IMR-90 (cell line): ENCODE data around the gene YBX2. TPM values are rescaled to one million over a fixed set of nuclear protein-coding genes. Genes with fewer than 3 reads are reported as not detected.

Experiments
- ATAC-seq: fragments of 200-7000 bp; cut with Tn5 transposase; 2 replicates; pipeline ENCODE4 v1.9.1; 2020; ENCODE audit warnings: low read depth, mild to moderate bottlenecking, moderate library complexity
- BruUV-seq: library from RNA; stranded (reverse); fragments of 400-500 nt; replicated peaks from 2 replicates; lab custom pipeline; 2021; lab: Mats Ljungman, UMichigan
- CTCF ChIA-PET: fragments of 300-600 bp; formaldehyde crosslinking; extraction: SDS; loops from one replicate; lab custom pipeline; 2021; ENCODE audit warnings: antibody characterized with exemption; lab: Yijun Ruan, JAX
- POLR2A ChIA-PET: fragments of 300-600 bp; sonication (Branson Sonifier 250); formaldehyde crosslinking; loops from one replicate; lab custom pipeline; 2022; ENCODE audit warnings: antibody characterized with exemption; ENCODE audit not compliant: unreplicated experiment; lab: Charles Lee
- DNase-seq: peaks from one replicate; pipeline ENCODE4 v3.0.0; 2013
- H2AFZ ChIP-seq: replicated peaks from 2 replicates; pipeline ENCODE3; 2013; ENCODE audit warnings: low read length, mild to moderate bottlenecking; ENCODE audit not compliant: poor library complexity
- H2AK5ac ChIP-seq: 2 replicates; pipeline ENCODE4 v1.6.1; 2013; ENCODE audit warnings: low read depth, low read length, inconsistent platforms
- H2AK9ac ChIP-seq: replicated peaks from 2 replicates; pipeline ENCODE3; 2013; ENCODE audit warnings: mild to moderate bottlenecking, low read depth, low read length, moderate library complexity; ENCODE audit not compliant: poor library complexity
- H2BK120ac ChIP-seq: 2 replicates; pipeline ENCODE4 v1.6.1; 2013; ENCODE audit warnings: low read depth, low read length, inconsistent platforms
- H2BK15ac ChIP-seq: 3 replicates; pipeline ENCODE4 v1.6.1; 2013; ENCODE audit warnings: low read depth, low read length, inconsistent platforms
- H2BK20ac ChIP-seq: 2 replicates; pipeline ENCODE4 v1.6.1; 2013; ENCODE audit warnings: low read depth, mild to moderate bottlenecking, inconsistent platforms, low read length, moderate library complexity
- H2BK5ac ChIP-seq: 2 replicates; pipeline ENCODE4 v1.6.1; 2013; ENCODE audit warnings: mild to moderate bottlenecking, low read depth, low read length, inconsistent platforms; ENCODE audit not compliant: poor library complexity, severe bottlenecking
- H3K14ac ChIP-seq: replicated peaks from 2 replicates; pipeline ENCODE4 v1.6.1; 2013; ENCODE audit warnings: low read depth, low read length, inconsistent platforms
- H3K18ac ChIP-seq: 2 replicates; pipeline ENCODE4 v1.6.1; 2013; ENCODE audit warnings: low read depth, low read length, control low read depth
- H3K23ac ChIP-seq: 2 replicates; pipeline ENCODE4 v1.6.1; 2013; ENCODE audit warnings: low read depth, low read length, inconsistent platforms
- H3K27ac ChIP-seq: 2 replicates; pipeline ENCODE4 v1.5.1; 2013; ENCODE audit warnings: mild to moderate bottlenecking, control low read depth, low read length; ENCODE audit not compliant: insufficient read depth
- H3K27me3 ChIP-seq: 2 replicates; pipeline ENCODE4 v1.6.1; 2013; ENCODE audit warnings: low read length; ENCODE audit not compliant: control insufficient read depth, insufficient read depth
- H3K36me3 ChIP-seq: 2 replicates; pipeline ENCODE4 v1.6.1; 2013; ENCODE audit warnings: low read length, mixed read lengths; ENCODE audit not compliant: control insufficient read depth, insufficient read depth
- H3K4ac ChIP-seq: 2 replicates; pipeline ENCODE4 v1.6.1; 2013; ENCODE audit warnings: low read depth, low read length, inconsistent platforms
- H3K4me1 ChIP-seq: 2 replicates; pipeline ENCODE4 v1.6.1; 2013; ENCODE audit warnings: low read length, mixed read lengths; ENCODE audit not compliant: control insufficient read depth, insufficient read depth
- H3K4me2 ChIP-seq: 2 replicates; pipeline ENCODE4 v1.6.1; 2013; ENCODE audit warnings: low read depth, mild to moderate bottlenecking, control low read depth, low read length, moderate library complexity
- H3K4me3 ChIP-seq: 2 replicates; pipeline ENCODE4 v1.5.1; 2013; ENCODE audit warnings: low read depth, mild to moderate bottlenecking, control low read depth, low read length, moderate library complexity; ENCODE audit not compliant: insufficient read depth
- H3K56ac ChIP-seq: 2 replicates; pipeline ENCODE4 v1.6.1; 2013; ENCODE audit warnings: low read length, inconsistent platforms; ENCODE audit not compliant: insufficient read depth; ENCODE audit errors: extremely low read depth
- H3K79me1 ChIP-seq, 2 experiments: 2 replicates each; pipeline ENCODE4 v1.6.1; 2013; ENCODE audit warnings: low read length in 2 of 2, inconsistent platforms in 1 of 2, low read depth in 1 of 2
- H3K9ac ChIP-seq: 2 replicates; pipeline ENCODE4 v1.6.1; 2013; ENCODE audit warnings: low read depth, low read length, control low read depth
- H3K9me1 ChIP-seq: 2 replicates; pipeline ENCODE4 v1.6.1; 2013; ENCODE audit warnings: low read length, inconsistent platforms; ENCODE audit not compliant: insufficient read depth
- H3K9me3 ChIP-seq: 2 replicates; pipeline ENCODE4 v1.6.1; 2013; ENCODE audit warnings: low read length; ENCODE audit not compliant: control insufficient read depth, insufficient read depth
- H4K20me1 ChIP-seq: 2 replicates; pipeline ENCODE4 v1.6.1; 2013; ENCODE audit warnings: low read length, inconsistent platforms; ENCODE audit not compliant: insufficient read depth
- H4K5ac ChIP-seq: 2 replicates; pipeline ENCODE4 v1.6.1; 2013; ENCODE audit warnings: mild to moderate bottlenecking, low read depth, low read length, control low read depth
- H4K8ac ChIP-seq, 2 experiments: 2 replicates each; pipeline ENCODE4 v1.6.1; 2013; ENCODE audit warnings: low read depth in 2 of 2, low read length in 2 of 2, control low read depth in 1 of 2, inconsistent platforms in 1 of 2
- H4K91ac ChIP-seq: 2 replicates; pipeline ENCODE4 v1.6.1; 2013; ENCODE audit warnings: low read depth, low read length, inconsistent platforms; ENCODE audit not compliant: insufficient read depth
- BHLHE40 ChIP-seq: fragments of 150-350 bp; IDR thresholded peaks from 2 replicates; pipeline ENCODE4 v1.6.1; 2016; ENCODE audit warnings: mild to moderate bottlenecking, low read depth, low read length
- CEBPB ChIP-seq: IDR thresholded peaks from 2 replicates; pipeline ENCODE4 v1.6.1; 2012; ENCODE audit warnings: low read depth, low read length, improper control_type of control experiment
- CHD1 ChIP-seq: IDR thresholded peaks from 2 replicates; pipeline ENCODE4 v1.6.1; 2012; ENCODE audit warnings: low read depth, low read length, improper control_type of control experiment
- FOS ChIP-seq: fragments of 150-350 bp; IDR thresholded peaks from 2 replicates; pipeline ENCODE4 v1.6.1; 2016; ENCODE audit warnings: low read depth, low read length
- MAFK ChIP-seq: IDR thresholded peaks from 2 replicates; pipeline ENCODE4 v1.6.1; 2012; ENCODE audit warnings: low read depth, low read length, improper control_type of control experiment
- MAZ ChIP-seq: IDR thresholded peaks from 2 replicates; pipeline ENCODE4 v1.6.1; 2012; ENCODE audit warnings: low read depth, mild to moderate bottlenecking, low read length, improper control_type of control experiment, moderate library complexity, borderline replicate concordance
- MXI1 ChIP-seq: IDR thresholded peaks from 2 replicates; pipeline ENCODE4 v1.6.1; 2012; ENCODE audit warnings: low read depth, mild to moderate bottlenecking, low read length, moderate library complexity, borderline replicate concordance
- NFE2L2 ChIP-seq: fragments of 150-350 bp; IDR thresholded peaks from 2 replicates; pipeline ENCODE4 v1.6.1; 2016; ENCODE audit warnings: low read depth, mild to moderate bottlenecking, low read length
- POLR2A ChIP-seq: IDR thresholded peaks from 2 replicates; pipeline ENCODE4 v1.6.1; 2012; ENCODE audit warnings: mild to moderate bottlenecking, low read depth, low read length
- RAD21 ChIP-seq: IDR thresholded peaks from 2 replicates; pipeline ENCODE4 v1.6.1; 2012; ENCODE audit warnings: low read length, improper control_type of control experiment
- RCOR1 ChIP-seq: IDR thresholded peaks from 2 replicates; pipeline ENCODE4 v1.6.1; 2012; ENCODE audit warnings: mild to moderate bottlenecking, low read length, improper control_type of control experiment; ENCODE audit not compliant: insufficient replicate concordance
- RFX5 ChIP-seq: IDR thresholded peaks from 2 replicates; pipeline ENCODE4 v1.8.0; 2012; ENCODE audit warnings: low read depth, mild to moderate bottlenecking, low read length, moderate library complexity
- SMC3 ChIP-seq: fragments of 150-350 bp; IDR thresholded peaks from 2 replicates; pipeline ENCODE4 v1.6.1; 2016; ENCODE audit warnings: low read depth, mild to moderate bottlenecking, antibody characterized with exemption, low read length, moderate library complexity
- WGBS, 2 experiments: methylation state at CpG; one replicate each; pipeline versions ENCODE4 v1.1.5 to v1.1.7; 2013; ENCODE audit warnings: missing lambda C conversion rate in 2 of 2; ENCODE audit not compliant: insufficient read length in 1 of 2; ENCODE audit errors: extremely low coverage in 2 of 2; 5-methylcytosine and 5-hydroxymethylcytosine counted together
- dilution Hi-C: fragments of 300-500 bp; cut with HindIII; formaldehyde crosslinking; loops from one replicate; pipeline ENCODE4 v1.14.3; 2018; ENCODE audit warnings: low sequenced_read_pairs; ENCODE audit not compliant: unreplicated experiment
- in situ Hi-C: fragments of 300-500 bp; cut with MboI; formaldehyde crosslinking; loops from 3 replicates; pipeline ENCODE4 v1.14.3; 2019; ENCODE audit warnings: low sequenced_read_pairs, inconsistent platforms, mixed read lengths
- intact Hi-C: fragments of 100-400 bp; cut with micrococcal nuclease; formaldehyde crosslinking; loops from 2 replicates; pipeline ENCODE4 v1.10.0; 2022
- polyA plus RNA-seq, 3 experiments: library from polyadenylated mRNA; depleted of rRNA; stranded (reverse); fragments of >200 nt; gene quantifications; 2 replicates each; pipeline ENCODE4 v1.2.3, GENCODE V29; 2012; ENCODE audit warnings: low replicate concordance in 1 of 3
- total RNA-seq: library from RNA; depleted of rRNA; stranded (reverse); fragments of >200 nt; gene quantifications from 2 replicates; pipeline ENCODE4 v1.2.3, GENCODE V29; 2012
- TF ChIP-seq, protein P1 (sequence below): fragments of 150-350 bp; IDR thresholded peaks from 2 replicates; pipeline ENCODE4 v1.6.1; 2016; ENCODE audit warnings: low read depth, mild to moderate bottlenecking, low read length, moderate library complexity, borderline replicate concordance
- TF ChIP-seq, protein P2 (sequence below): conservative IDR thresholded peaks from 2 replicates; pipeline ENCODE4 v1.5.1; 2012; ENCODE audit warnings: mild to moderate bottlenecking, low read depth, low read length, improper control_type of control experiment
- TF ChIP-seq, protein P3 (sequence below): fragments of 150-350 bp; IDR thresholded peaks from 2 replicates; pipeline ENCODE4 v1.6.1; 2017; ENCODE audit warnings: mild to moderate bottlenecking, antibody characterized with exemption, low read length, low read depth

The YBX2 gene
- total and polyA plus RNA-seq, 2 of the 4 experiments (the other 2 are of a cell fraction): 0.17 TPM; not detected in 1

DNA sequence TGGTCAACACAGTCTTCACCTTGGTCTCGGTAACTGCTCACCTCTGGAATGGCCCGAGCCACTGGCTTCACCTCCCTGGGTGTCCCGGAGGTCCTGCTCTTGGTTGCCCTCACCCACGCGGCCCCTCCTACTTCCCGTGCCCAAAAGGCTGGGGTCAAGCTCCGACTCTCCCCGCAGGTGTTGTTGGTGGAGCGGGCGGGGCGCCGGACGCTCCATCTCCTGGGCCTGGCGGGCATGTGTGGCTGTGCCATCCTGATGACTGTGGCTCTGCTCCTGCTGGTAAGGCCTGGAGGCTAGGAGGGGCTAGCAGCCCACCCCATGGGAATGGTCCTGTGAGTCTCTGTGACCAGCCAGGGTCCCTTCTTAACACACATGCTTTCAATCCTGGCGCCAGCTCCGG is 9.5 kb downstream of the YBX2 start:
- Histone ChIP-seq H4K8ac (no peak overlapping the region), H3K18ac (no peak overlapping the region), H2BK120ac (no peak overlapping the region), H2AK9ac (no peak overlapping the region), H2AFZ (no peak overlapping the region), H3K56ac (no peak overlapping the region), H3K27me3 (peaks cover 53% of the 10 kb centered on the region), H3K4me2 (no peak overlapping the region), H3K9me1 (no peaks in the 10 kb centered on the region), H4K5ac (no peak overlapping the region), H4K91ac (no peak overlapping the region), H4K20me1 (no peaks in the 10 kb centered on the region), H3K4ac (no peak overlapping the region), H3K9me3 (no peaks in the 10 kb centered on the region), H2BK20ac (no peak overlapping the region), H3K9ac (no peak overlapping the region), H3K14ac (no peak overlapping the region), H2BK5ac (no peak overlapping the region), H3K4me3 (no peak overlapping the region), H2AK5ac (no peak overlapping the region), H3K79me1 (no peaks in the 10 kb centered on the region), H2BK15ac (no peak overlapping the region), H3K23ac (no peak overlapping the region), H3K4me1 (peaks cover 2% of the 10 kb centered on the region; the same call in 1 of the 2 replicates), H3K27ac (no peak overlapping the region), H3K36me3 (no peaks in the 10 kb centered on the region)
- intact Hi-C loops (no loop called here), dilution Hi-C loops (no loop called here), in situ Hi-C loops (no loop called here)
- ATAC-seq (no peak), DNase-seq (no peak)
- 87% methylated on average over 10 of the region's 16 CpGs; no CpG with 5 or more reads in 1 of the 2 experiments for WGBS, 2 experiments
- ChIA-PET CTCF (no interaction called here), POLR2A (no interaction called here)
- TF ChIP-seq MXI1: no peak
- no peak for TF ChIP-seq FOS
- TF ChIP-seq MAZ: no peak
- no peak for TF ChIP-seq RCOR1
- TF ChIP-seq, protein P1, sequence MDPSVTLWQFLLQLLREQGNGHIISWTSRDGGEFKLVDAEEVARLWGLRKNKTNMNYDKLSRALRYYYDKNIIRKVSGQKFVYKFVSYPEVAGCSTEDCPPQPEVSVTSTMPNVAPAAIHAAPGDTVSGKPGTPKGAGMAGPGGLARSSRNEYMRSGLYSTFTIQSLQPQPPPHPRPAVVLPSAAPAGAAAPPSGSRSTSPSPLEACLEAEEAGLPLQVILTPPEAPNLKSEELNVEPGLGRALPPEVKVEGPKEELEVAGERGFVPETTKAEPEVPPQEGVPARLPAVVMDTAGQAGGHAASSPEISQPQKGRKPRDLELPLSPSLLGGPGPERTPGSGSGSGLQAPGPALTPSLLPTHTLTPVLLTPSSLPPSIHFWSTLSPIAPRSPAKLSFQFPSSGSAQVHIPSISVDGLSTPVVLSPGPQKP: no peak
- TF ChIP-seq RFX5: no peak
- TF ChIP-seq CEBPB: no peak
- TF ChIP-seq MAFK: no peak
- no peak for TF ChIP-seq RAD21
- TF ChIP-seq, protein P2, sequence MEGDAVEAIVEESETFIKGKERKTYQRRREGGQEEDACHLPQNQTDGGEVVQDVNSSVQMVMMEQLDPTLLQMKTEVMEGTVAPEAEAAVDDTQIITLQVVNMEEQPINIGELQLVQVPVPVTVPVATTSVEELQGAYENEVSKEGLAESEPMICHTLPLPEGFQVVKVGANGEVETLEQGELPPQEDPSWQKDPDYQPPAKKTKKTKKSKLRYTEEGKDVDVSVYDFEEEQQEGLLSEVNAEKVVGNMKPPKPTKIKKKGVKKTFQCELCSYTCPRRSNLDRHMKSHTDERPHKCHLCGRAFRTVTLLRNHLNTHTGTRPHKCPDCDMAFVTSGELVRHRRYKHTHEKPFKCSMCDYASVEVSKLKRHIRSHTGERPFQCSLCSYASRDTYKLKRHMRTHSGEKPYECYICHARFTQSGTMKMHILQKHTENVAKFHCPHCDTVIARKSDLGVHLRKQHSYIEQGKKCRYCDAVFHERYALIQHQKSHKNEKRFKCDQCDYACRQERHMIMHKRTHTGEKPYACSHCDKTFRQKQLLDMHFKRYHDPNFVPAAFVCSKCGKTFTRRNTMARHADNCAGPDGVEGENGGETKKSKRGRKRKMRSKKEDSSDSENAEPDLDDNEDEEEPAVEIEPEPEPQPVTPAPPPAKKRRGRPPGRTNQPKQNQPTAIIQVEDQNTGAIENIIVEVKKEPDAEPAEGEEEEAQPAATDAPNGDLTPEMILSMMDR: no peak
- TF ChIP-seq, protein P3, sequence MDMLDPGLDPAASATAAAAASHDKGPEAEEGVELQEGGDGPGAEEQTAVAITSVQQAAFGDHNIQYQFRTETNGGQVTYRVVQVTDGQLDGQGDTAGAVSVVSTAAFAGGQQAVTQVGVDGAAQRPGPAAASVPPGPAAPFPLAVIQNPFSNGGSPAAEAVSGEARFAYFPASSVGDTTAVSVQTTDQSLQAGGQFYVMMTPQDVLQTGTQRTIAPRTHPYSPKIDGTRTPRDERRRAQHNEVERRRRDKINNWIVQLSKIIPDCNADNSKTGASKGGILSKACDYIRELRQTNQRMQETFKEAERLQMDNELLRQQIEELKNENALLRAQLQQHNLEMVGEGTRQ: no peak
- TF ChIP-seq CHD1: no peak
- TF ChIP-seq BHLHE40: no peak
- TF ChIP-seq POLR2A: no peak
- TF ChIP-seq SMC3: no peak
- no peak for TF ChIP-seq NFE2L2
- BruUV-seq: no TSS peak
